ENCODE data around the gene POP7.

DNA sequence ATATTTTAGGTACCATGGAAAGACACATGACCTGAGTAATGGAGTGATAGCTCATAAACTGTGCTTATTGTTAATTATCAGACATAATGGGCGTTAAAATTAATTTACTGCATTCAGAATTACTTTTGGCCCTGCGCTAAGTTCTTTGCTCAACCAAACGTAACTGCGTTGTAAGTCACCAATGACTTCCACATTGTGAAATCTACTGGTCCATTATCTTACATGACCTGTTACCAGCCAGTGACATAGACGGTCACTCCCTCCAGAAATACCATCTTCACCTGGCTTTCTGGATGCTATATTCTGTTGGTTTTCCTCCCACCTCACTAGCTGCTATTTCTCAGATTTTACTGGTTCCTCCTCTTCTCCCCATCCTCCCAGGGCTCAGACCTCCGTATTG is 6.9 kb upstream of the POP7 start:
- TF ChIP-seq CTCF (IDR thresholded peaks at IDR 0.05) (no peak), POLR2A (IDR thresholded peaks at IDR 0.05) (no peak)
